HFFc6 (cell line): Measurements from ENCODE around the gene MEI1. TPM values are rescaled to one million over a fixed set of nuclear protein-coding genes. Genes with fewer than 3 reads are reported as not detected.

Experiments
- DNase-seq: peaks from one replicate; pipeline ENCODE4 v3.0.0-alpha.2; 2018
- H3K27ac Mint-ChIP-seq: 2 replicates; pipeline ENCODE4 v1.8.0; 2020; ENCODE audit warnings: mild to moderate bottlenecking, mixed read lengths
- H3K27me3 Mint-ChIP-seq: 2 replicates; pipeline ENCODE4 v1.8.0; 2021; ENCODE audit warnings: mild to moderate bottlenecking, moderate library complexity, mixed read lengths; ENCODE audit not compliant: insufficient read depth
- H3K36me3 Mint-ChIP-seq: 2 replicates; pipeline ENCODE4 v1.8.0; 2021; ENCODE audit warnings: low read depth, mixed read lengths
- H3K4me1 Mint-ChIP-seq: 2 replicates; pipeline ENCODE4 v1.8.0; 2020; ENCODE audit warnings: low read depth, mixed read lengths
- H3K4me3 Mint-ChIP-seq: 2 replicates; pipeline ENCODE4 v1.8.0; 2020; ENCODE audit warnings: mild to moderate bottlenecking, moderate library complexity, mixed read lengths
- H3K9me3 Mint-ChIP-seq: 2 replicates; pipeline ENCODE4 v1.8.0; 2020; ENCODE audit warnings: mild to moderate bottlenecking, mixed read lengths
- total RNA-seq, 6 experiments: library from RNA; stranded (reverse); fragmentation: NEBNext Ultra II Directional; extraction: Animal tissue kit (Norgen Biotek cat#: 25700); gene quantifications; 2 replicates in 1 of 6; 3 replicates in 5 of 6; pipeline ENCODE4 v1.2.3, GENCODE V29; 2021
- TF ChIP-seq, protein P1 (sequence below): fragments of 200-600 bp; sonication (generic); IDR thresholded peaks from 2 replicates; pipeline ENCODE4 v1.5.0; 2021; ENCODE audit warnings: antibody characterized with exemption, mild to moderate bottlenecking

MEI1 gene
- total RNA-seq, 6 experiments from 2014 or later: 0.24 to 0.53 (median 0.34) TPM; not detected in 2

DNA sequence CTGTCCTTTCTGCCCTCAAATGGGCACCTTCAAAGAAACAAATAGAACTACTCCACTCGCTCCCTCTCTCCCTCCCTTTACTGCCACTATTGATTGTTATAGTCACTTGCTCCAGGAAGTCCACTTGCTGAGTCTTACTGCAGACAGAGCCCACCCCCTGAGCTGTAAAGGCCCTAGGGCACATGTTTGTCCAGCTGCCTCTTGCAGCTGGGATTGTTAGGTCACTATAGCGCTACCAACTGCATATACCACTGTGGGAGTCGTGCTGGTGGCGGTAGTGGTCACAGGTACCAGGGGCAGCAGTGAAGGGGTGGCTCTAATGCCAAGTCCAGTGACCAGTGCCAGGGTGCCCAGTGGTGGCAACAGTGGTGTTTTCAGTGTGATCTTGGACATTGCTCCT lies 129.2 kb downstream of the MEI1 start:
- H3K36me3 Mint-ChIP-seq: no peaks in the 10 kb centered on the region
- no peaks in the 10 kb centered on the region; the same call in 1 of the 2 replicates for H3K27me3 Mint-ChIP-seq
- no peak for DNase-seq
- H3K27ac Mint-ChIP-seq: no peak overlapping the region
- H3K9me3 Mint-ChIP-seq: no peaks in the 10 kb centered on the region
- H3K4me3 Mint-ChIP-seq: no peak overlapping the region
- peaks cover 24% of the 10 kb centered on the region for H3K4me1 Mint-ChIP-seq
- TF ChIP-seq, protein P1, sequence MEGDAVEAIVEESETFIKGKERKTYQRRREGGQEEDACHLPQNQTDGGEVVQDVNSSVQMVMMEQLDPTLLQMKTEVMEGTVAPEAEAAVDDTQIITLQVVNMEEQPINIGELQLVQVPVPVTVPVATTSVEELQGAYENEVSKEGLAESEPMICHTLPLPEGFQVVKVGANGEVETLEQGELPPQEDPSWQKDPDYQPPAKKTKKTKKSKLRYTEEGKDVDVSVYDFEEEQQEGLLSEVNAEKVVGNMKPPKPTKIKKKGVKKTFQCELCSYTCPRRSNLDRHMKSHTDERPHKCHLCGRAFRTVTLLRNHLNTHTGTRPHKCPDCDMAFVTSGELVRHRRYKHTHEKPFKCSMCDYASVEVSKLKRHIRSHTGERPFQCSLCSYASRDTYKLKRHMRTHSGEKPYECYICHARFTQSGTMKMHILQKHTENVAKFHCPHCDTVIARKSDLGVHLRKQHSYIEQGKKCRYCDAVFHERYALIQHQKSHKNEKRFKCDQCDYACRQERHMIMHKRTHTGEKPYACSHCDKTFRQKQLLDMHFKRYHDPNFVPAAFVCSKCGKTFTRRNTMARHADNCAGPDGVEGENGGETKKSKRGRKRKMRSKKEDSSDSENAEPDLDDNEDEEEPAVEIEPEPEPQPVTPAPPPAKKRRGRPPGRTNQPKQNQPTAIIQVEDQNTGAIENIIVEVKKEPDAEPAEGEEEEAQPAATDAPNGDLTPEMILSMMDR: no peak

DNA sequence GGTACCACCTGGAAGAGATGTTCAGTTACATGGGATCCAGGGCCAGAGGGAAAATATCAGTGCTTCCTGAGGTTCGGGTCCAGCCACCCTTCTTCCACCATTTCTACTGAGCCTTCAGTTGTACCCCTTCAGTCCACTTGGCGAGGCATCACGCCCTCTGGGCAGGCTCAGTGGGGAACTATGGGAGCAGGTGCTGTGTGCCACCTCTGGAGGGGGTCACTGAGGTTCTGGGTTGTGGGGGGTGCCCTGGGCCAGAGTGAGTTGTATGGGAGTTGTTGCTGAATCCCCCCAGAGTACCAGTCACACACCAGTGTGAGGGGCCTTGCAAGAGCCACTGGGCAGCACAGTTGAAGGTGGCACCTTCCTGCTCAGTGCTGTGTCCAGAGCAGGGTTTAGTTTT lies 130.9 kb downstream of the MEI1 start:
- Mint-ChIP-seq H3K27ac (no peak overlapping the region), H3K4me1 (peaks cover 31% of the 10 kb centered on the region), H3K36me3 (no peaks in the 10 kb centered on the region), H3K9me3 (no peaks in the 10 kb centered on the region), H3K4me3 (no peak overlapping the region), H3K27me3 (no peaks in the 10 kb centered on the region; the same call in 1 of the 2 replicates)
- TF ChIP-seq, protein P1: peak; percentile 21; the same call in 1 of the 2 replicates
- DNase-seq: no peak

DNA sequence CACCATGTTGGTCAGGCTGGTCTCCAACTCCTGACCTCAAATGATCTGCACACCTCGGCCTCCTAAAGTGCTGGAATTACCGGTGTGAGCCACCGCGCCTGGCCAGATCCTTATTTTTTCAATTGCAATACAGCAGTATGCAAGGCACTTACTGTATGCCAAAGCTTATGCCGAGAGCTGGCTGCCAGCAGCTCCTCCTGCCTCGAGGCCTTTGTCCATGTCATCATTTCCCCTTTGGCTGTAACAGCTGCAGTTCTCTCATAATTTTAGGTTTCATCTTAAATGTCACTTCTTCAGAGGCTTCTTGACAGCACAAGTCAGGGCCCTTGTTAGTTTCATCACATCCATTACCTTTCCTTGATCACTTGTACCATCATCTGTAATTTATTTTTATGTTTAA lies 132.1 kb downstream of the MEI1 start:
- Mint-ChIP-seq H3K4me3 (no peak overlapping the region), H3K27me3 (no peaks in the 10 kb centered on the region; the same call in 1 of the 2 replicates), H3K27ac (no peak overlapping the region), H3K36me3 (no peaks in the 10 kb centered on the region), H3K9me3 (no peaks in the 10 kb centered on the region), H3K4me1 (peaks cover 25% of the 10 kb centered on the region)
- TF ChIP-seq, protein P1: no peak
- DNase-seq: no peak

DNA sequence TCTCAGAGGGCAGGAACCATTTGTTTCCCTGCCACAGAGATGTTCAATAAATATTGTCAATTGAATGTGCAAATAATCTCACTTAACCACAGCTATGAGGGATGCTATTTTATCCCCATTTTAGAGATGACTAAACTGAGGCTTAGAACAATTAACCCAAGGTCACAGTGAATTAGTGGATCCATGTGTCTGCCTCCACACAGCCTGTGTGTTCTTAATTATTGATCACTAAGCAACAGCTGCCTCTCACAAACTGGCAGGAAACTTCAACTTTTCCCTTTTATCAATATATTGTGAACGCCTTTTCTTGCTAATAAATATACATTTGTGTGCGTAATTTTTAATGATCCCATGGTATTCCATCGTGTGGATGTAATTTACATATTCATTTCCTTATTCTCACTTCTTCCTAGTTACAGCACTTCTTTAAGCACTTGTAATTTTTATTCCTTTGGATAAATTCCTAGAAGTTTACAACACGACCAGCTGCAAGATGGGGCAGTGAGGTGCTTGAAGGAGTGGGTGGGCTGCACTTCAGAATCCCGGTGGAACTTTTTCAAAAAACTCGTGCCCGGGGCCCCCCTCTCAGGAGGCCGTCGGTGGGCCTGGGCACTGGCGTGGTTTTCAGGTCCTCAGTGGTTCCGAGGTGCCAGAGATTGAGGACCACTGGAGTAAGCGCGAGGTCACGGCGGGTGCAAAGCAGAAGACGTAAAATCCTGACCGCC lies 132.7 kb downstream of the MEI1 start:
- peak overlapping the region; percentile 94 for H3K4me3 Mint-ChIP-seq
- H3K4me1 Mint-ChIP-seq: peaks cover 25% of the 10 kb centered on the region
- H3K27ac Mint-ChIP-seq: peak overlapping the region; percentile 97
- no peaks in the 10 kb centered on the region for H3K9me3 Mint-ChIP-seq
- no peaks in the 10 kb centered on the region; the same call in 1 of the 2 replicates for H3K27me3 Mint-ChIP-seq
- peaks cover 5% of the 10 kb centered on the region for H3K36me3 Mint-ChIP-seq
- no peak for DNase-seq
- TF ChIP-seq, protein P1: no peak

DNA sequence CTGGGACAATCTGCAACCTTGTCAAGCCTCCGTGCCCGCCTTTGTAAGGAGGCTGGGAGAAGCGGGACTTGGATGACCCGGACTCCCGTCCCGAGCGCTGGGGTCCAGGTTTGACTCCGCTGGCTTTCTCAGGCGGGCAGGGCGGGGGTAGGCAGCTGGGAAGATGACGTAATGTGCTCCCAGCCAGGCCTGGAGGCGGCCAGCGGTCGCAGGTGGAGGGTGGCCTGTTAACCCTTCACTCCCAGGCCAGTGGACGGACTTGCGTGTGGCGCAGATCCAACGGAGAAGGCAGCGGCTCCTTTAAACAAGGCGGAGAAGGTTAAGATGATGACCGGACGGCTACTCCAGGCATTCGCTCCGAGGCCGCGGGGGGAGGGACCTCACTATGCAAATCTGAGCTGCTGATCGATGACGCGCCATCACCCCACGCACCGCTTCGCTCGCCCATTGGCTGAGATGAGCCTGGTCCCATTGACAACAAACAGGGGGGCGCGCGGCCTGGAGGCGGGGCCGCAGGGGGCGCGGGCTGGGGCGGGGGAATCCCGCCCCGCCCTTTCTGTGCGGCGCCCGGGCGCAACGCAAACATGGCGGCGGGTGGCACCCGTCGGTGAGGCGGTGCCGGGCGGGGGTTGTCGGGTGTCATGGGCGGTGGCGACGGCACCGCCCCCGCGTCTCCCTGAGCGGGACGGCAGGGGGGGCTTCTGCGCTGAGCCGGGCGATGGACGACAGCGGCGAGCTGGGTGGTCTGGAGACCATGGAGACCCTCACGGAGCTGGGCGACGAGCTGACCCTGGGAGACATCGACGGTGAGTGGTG lies 133.5 kb downstream of the MEI1 start, which contains the start of gene SREBF2:
Gene SREBF2, plus strand, starts transcription at position 553 of the 816 bp plus-strand sequence. Its CDS starts 166 bp downstream, at position 719.
- H3K27ac Mint-ChIP-seq: peak within 1 kb of the TSS; percentile 97
- TF ChIP-seq, protein P1: peak; percentile 28; the same call in 1 of the 2 replicates
- no peaks in the 10 kb centered on the region for H3K9me3 Mint-ChIP-seq
- DNase-seq: peak; percentile 99
- H3K4me3 Mint-ChIP-seq: peak within 1 kb of the TSS; percentile 94
- peaks cover 25% of the 10 kb centered on the region for H3K4me1 Mint-ChIP-seq
- H3K36me3 Mint-ChIP-seq: peaks cover 6% of the 10 kb centered on the region
- H3K27me3 Mint-ChIP-seq: no peaks in the 10 kb centered on the region; the same call in 1 of the 2 replicates
